ENCODE results near the gene RASGEF1C.

Gene RASGEF1C

DNA sequence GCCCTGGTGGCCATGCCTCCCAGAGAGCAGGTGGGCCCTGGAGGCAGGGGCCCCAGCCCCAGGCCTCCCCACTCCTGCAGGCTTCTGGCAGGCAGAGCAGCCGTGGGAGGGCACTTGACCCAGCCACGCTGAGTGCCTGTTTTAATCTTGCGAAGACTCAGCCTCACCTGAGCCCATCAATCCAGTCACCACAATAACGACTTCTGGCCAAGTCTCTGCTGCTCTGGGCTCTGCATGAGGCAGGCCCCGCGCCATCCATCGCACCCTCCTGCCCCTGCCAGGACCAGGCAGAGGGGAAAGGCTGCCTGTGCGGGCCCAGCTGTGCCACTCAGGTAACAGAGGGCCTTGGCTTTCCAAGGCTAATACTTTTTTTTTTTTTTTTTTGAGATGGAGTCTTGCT, 32.8 kb downstream of the RASGEF1C start:
- H3K79me2 ChIP-seq (ENCODE audit: insufficient read depth, low read depth) = no peaks in the 10 kb centered on the region
- H4K20me1 ChIP-seq (ENCODE audit: insufficient read depth) = no peaks in the 10 kb centered on the region
- no peaks in the 10 kb centered on the region for H3K36me3 ChIP-seq (ENCODE audit: insufficient read depth)
- H3K27me3 ChIP-seq (ENCODE audit: insufficient read depth, low read depth) = no peaks in the 10 kb centered on the region
- H3K9ac ChIP-seq = no peak overlapping the region
- TF ChIP-seq, protein P1, sequence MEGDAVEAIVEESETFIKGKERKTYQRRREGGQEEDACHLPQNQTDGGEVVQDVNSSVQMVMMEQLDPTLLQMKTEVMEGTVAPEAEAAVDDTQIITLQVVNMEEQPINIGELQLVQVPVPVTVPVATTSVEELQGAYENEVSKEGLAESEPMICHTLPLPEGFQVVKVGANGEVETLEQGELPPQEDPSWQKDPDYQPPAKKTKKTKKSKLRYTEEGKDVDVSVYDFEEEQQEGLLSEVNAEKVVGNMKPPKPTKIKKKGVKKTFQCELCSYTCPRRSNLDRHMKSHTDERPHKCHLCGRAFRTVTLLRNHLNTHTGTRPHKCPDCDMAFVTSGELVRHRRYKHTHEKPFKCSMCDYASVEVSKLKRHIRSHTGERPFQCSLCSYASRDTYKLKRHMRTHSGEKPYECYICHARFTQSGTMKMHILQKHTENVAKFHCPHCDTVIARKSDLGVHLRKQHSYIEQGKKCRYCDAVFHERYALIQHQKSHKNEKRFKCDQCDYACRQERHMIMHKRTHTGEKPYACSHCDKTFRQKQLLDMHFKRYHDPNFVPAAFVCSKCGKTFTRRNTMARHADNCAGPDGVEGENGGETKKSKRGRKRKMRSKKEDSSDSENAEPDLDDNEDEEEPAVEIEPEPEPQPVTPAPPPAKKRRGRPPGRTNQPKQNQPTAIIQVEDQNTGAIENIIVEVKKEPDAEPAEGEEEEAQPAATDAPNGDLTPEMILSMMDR (conservative IDR thresholded peaks at IDR 0.05; ENCODE audit: low read depth, low read length) = no peak
- no peak overlapping the region for H3K27ac ChIP-seq
- H3K4me3 ChIP-seq (IDR thresholded peaks at IDR 0.05; ENCODE audit: insufficient read depth, low read depth, low read length) = no peak overlapping the region
- H2AFZ ChIP-seq (ENCODE audit: low read depth) = no peak overlapping the region
- no peaks in the 10 kb centered on the region for H3K4me1 ChIP-seq (ENCODE audit: low read depth, poor library complexity, severe bottlenecking)
- H3K4me2 ChIP-seq = no peak overlapping the region

GRCh38 chr5:180175015-180175431, 34.0 kb downstream of the RASGEF1C start:
- Histone ChIP-seq H3K36me3 (ENCODE audit: insufficient read depth) (no peaks in the 10 kb centered on the region), H3K4me2 (no peak overlapping the region), H3K27me3 (ENCODE audit: insufficient read depth, low read depth) (no peaks in the 10 kb centered on the region), H3K4me3 (IDR thresholded peaks at IDR 0.05; ENCODE audit: insufficient read depth, low read depth, low read length) (no peak overlapping the region), H3K4me1 (ENCODE audit: low read depth, poor library complexity, severe bottlenecking) (no peaks in the 10 kb centered on the region), H2AFZ (ENCODE audit: low read depth) (no peak overlapping the region), H3K27ac (no peak overlapping the region), H3K79me2 (ENCODE audit: insufficient read depth, low read depth) (no peaks in the 10 kb centered on the region), H3K9ac (no peak overlapping the region), H4K20me1 (ENCODE audit: insufficient read depth) (no peaks in the 10 kb centered on the region)
- TF ChIP-seq, protein P1 (conservative IDR thresholded peaks at IDR 0.05; ENCODE audit: low read depth, low read length) = no peak

DNA sequence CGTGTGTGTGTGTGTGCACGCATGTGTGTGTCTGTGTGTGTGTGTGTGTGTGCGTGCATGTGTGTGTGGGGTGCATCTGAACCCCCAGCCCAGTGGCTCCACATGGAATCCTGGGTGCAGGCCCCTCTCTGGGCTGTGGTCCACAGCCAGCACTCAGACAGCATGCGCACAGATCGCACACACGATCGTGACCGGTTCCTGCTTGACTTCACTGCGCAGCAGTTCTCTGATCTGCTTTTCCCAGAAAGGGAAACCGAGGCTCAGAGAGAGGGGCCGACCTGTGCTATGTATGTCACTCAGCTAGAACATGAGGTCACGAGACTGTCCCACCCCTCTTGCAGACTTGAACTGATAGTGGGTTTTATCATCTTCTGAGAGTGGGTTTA, 34.4 kb downstream of the RASGEF1C start:
- H3K4me3 ChIP-seq (IDR thresholded peaks at IDR 0.05; ENCODE audit: insufficient read depth, low read depth, low read length) = no peak overlapping the region
- no peak overlapping the region for H3K9ac ChIP-seq
- no peaks in the 10 kb centered on the region for H3K27me3 ChIP-seq (ENCODE audit: insufficient read depth, low read depth)
- TF ChIP-seq, protein P1 (conservative IDR thresholded peaks at IDR 0.05; ENCODE audit: low read depth, low read length) = no peak
- H3K79me2 ChIP-seq (ENCODE audit: insufficient read depth, low read depth) = no peaks in the 10 kb centered on the region
- no peak overlapping the region for H3K4me2 ChIP-seq
- H3K36me3 ChIP-seq (ENCODE audit: insufficient read depth) = no peaks in the 10 kb centered on the region
- H3K4me1 ChIP-seq (ENCODE audit: low read depth, poor library complexity, severe bottlenecking) = no peaks in the 10 kb centered on the region
- no peak overlapping the region for H3K27ac ChIP-seq
- H2AFZ ChIP-seq (ENCODE audit: low read depth) = no peak overlapping the region
- no peaks in the 10 kb centered on the region for H4K20me1 ChIP-seq (ENCODE audit: insufficient read depth)

GRCh38 chr5:180173875-180174586, 35.0 kb downstream of the RASGEF1C start:
- no peaks in the 10 kb centered on the region for H4K20me1 ChIP-seq (ENCODE audit: insufficient read depth)
- no peak overlapping the region for H2AFZ ChIP-seq (ENCODE audit: low read depth)

More at GRCh38 chr5:180173875-180174586, 35.0 kb downstream of the RASGEF1C start:
- TF ChIP-seq, protein P1 (conservative IDR thresholded peaks at IDR 0.05; ENCODE audit: low read depth, low read length) = no peak
- Histone ChIP-seq H3K9ac (no peak overlapping the region), H3K27ac (no peak overlapping the region), H3K36me3 (ENCODE audit: insufficient read depth) (no peaks in the 10 kb centered on the region), H3K79me2 (ENCODE audit: insufficient read depth, low read depth) (no peaks in the 10 kb centered on the region), H3K4me1 (ENCODE audit: low read depth, poor library complexity, severe bottlenecking) (no peaks in the 10 kb centered on the region), H3K4me3 (IDR thresholded peaks at IDR 0.05; ENCODE audit: insufficient read depth, low read depth, low read length) (no peak overlapping the region), H3K4me2 (no peak overlapping the region), H3K27me3 (ENCODE audit: insufficient read depth, low read depth) (no peaks in the 10 kb centered on the region)

Measured in KMS-11 (cell line).